Measurements from ENCODE around the gene ITGA3. TPM values are rescaled to one million over a fixed set of nuclear protein-coding genes. Genes with fewer than 3 reads are reported as not detected.
A peak's percentile ranks its signal among the peaks of the same experiment; 100 is the strongest.

The ITGA3 gene
- total and polyA plus RNA-seq, 10 donors: 5.5 to 52.3 (median 32.8) TPM

GRCh38 chr17:50102164-50102991 is 46.5 kb downstream of the ITGA3 start:
- Histone ChIP-seq H3K4me3 (no peak overlapping the region), H3K36me3 (peaks cover 0 to 96% (median 43%) of the 10 kb centered on the region in 6 donors), H3K9me3 (no peaks in the 10 kb centered on the region), H3K4me1 (peaks cover 0 to 47% (median 19%) of the 10 kb centered on the region in 6 donors), H3K27me3 (replicated peaks in 1 of 7) (no peaks in the 10 kb centered on the region), H3K27ac (peak overlapping the region in 5 of 8 donors; percentile 32 to 56 (median 51))
- WGBS, 5 donors: 73 to 91% (median 88%) methylated on average over 15 of the region's 15 CpGs
- TF ChIP-seq, protein P1, sequence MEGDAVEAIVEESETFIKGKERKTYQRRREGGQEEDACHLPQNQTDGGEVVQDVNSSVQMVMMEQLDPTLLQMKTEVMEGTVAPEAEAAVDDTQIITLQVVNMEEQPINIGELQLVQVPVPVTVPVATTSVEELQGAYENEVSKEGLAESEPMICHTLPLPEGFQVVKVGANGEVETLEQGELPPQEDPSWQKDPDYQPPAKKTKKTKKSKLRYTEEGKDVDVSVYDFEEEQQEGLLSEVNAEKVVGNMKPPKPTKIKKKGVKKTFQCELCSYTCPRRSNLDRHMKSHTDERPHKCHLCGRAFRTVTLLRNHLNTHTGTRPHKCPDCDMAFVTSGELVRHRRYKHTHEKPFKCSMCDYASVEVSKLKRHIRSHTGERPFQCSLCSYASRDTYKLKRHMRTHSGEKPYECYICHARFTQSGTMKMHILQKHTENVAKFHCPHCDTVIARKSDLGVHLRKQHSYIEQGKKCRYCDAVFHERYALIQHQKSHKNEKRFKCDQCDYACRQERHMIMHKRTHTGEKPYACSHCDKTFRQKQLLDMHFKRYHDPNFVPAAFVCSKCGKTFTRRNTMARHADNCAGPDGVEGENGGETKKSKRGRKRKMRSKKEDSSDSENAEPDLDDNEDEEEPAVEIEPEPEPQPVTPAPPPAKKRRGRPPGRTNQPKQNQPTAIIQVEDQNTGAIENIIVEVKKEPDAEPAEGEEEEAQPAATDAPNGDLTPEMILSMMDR (IDR thresholded peaks at IDR 0.05 in 8 of 11, conservative IDR thresholded peaks at IDR 0.05 in 3 of 11): no peak
- TF ChIP-seq POLR2AphosphoS5 (IDR thresholded peaks at IDR 0.05) (no peak), POLR2A (IDR thresholded peaks at IDR 0.05) (no peak)
- DNase-seq: no peak
- intact Hi-C loops (cut with DNase I; ENCODE audit: low total_unique reads): no loop called here

DNA sequence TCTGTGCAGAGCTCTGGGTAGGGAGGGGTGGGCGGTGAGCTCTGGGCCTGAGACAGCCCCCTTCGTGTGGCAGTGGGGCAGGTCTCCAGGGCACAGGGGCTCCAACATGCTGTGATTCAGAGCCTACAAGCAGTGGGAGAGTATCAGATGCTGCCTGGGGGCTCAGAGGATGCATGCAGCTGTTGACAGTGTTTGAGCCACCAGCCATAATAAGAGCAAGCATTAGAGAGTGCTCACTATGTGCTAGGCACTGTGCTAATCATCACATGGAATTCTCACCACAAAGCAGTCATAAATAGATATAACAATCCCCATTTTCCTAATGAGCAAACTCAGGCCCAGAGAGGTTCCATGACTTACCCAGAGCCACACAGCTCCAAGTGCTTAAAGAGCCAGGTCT is 47.3 kb downstream of the ITGA3 start:
- WGBS, 5 donors: 75 to 87% (median 79%) methylated on average over 2 of the region's 2 CpGs
- peaks cover 0 to 96% (median 47%) of the 10 kb centered on the region in 6 donors for H3K36me3 ChIP-seq
- no peak for DNase-seq
- H3K27ac ChIP-seq: peak overlapping the region in 1 of 8 donors; percentile 48
- H3K27me3 ChIP-seq (replicated peaks in 1 of 7): no peaks in the 10 kb centered on the region
- H3K9me3 ChIP-seq: no peaks in the 10 kb centered on the region
- intact Hi-C loops (cut with DNase I; ENCODE audit: low total_unique reads): no loop called here
- H3K4me3 ChIP-seq: no peak overlapping the region
- TF ChIP-seq POLR2AphosphoS5 (IDR thresholded peaks at IDR 0.05) (no peak), POLR2A (IDR thresholded peaks at IDR 0.05) (no peak)
- TF ChIP-seq, protein P1 (IDR thresholded peaks at IDR 0.05 in 8 of 11, conservative IDR thresholded peaks at IDR 0.05 in 3 of 11): no peak
- peaks cover 0 to 45% (median 19%) of the 10 kb centered on the region in 6 donors for H3K4me1 ChIP-seq

- H3K4me1 ChIP-seq: peaks cover 0 to 42% (median 18%) of the 10 kb centered on the region in 6 donors
- no peak for DNase-seq
- 85 to 96% (median 92%) methylated on average over 4 to 5 of the region's 5 CpGs for WGBS, 5 donors
- no peak overlapping the region for H3K27ac ChIP-seq
- no peak overlapping the region for H3K4me3 ChIP-seq
- no peaks in the 10 kb centered on the region for H3K9me3 ChIP-seq
- H3K36me3 ChIP-seq: peaks cover 0 to 96% (median 47%) of the 10 kb centered on the region in 6 donors
- no peaks in the 10 kb centered on the region for H3K27me3 ChIP-seq (replicated peaks in 1 of 7)
- TF ChIP-seq, protein P1 (IDR thresholded peaks at IDR 0.05 in 8 of 11, conservative IDR thresholded peaks at IDR 0.05 in 3 of 11): no peak
- no peak for TF ChIP-seq POLR2AphosphoS5 (IDR thresholded peaks at IDR 0.05)
- no peak for TF ChIP-seq POLR2A (IDR thresholded peaks at IDR 0.05)
- intact Hi-C loops (cut with DNase I; ENCODE audit: low total_unique reads): no loop called here
These were observed 48.0 kb downstream of the ITGA3 start for GRCh38 chr17:50103941-50104340.

GRCh38 chr17:50105811-50106210 is 49.9 kb downstream of the ITGA3 start:
- TF ChIP-seq POLR2AphosphoS5 (IDR thresholded peaks at IDR 0.05): no peak
- TF ChIP-seq, protein P1 (IDR thresholded peaks at IDR 0.05 in 8 of 11, conservative IDR thresholded peaks at IDR 0.05 in 3 of 11): no peak
- no peak for TF ChIP-seq POLR2A (IDR thresholded peaks at IDR 0.05)
- no peak for DNase-seq
- no peak overlapping the region for H3K27ac ChIP-seq
- peaks cover 0 to 32% (median 13%) of the 10 kb centered on the region in 6 donors for H3K4me1 ChIP-seq
- H3K27me3 ChIP-seq (replicated peaks in 1 of 7): no peaks in the 10 kb centered on the region
- H3K9me3 ChIP-seq: no peaks in the 10 kb centered on the region
- WGBS, 5 donors: 92 to 95% (median 95%) methylated on average over 21 of the region's 21 CpGs
- H3K4me3 ChIP-seq: no peak overlapping the region
- intact Hi-C loops (cut with DNase I; ENCODE audit: low total_unique reads): no loop called here
- peaks cover 0 to 96% (median 51%) of the 10 kb centered on the region in 6 donors for H3K36me3 ChIP-seq

Data from spleen (tissue), 11 donors.